ENCODE measurements around the gene ITM2B.
"Not testable (repeated sequence)": the region's sequence is repeated elsewhere in the genome, so short reads cannot be mapped to it uniquely, and the experiment has no call there.

ITM2B gene

GRCh38 chr13:48224701-48225100 lies 8.3 kb upstream of the ITM2B start:
- no peak for DNase-seq (ENCODE audit: low read depth)

- no peak for DNase-seq (ENCODE audit: low read depth)
These were observed 2.5 kb upstream of the ITM2B start for GRCh38 chr13:48230541-48230940.

GRCh38 chr13:48231080-48231479 lies 1.9 kb upstream of the ITM2B start:
- DNase-seq (ENCODE audit: low read depth), result no peak

DNA sequence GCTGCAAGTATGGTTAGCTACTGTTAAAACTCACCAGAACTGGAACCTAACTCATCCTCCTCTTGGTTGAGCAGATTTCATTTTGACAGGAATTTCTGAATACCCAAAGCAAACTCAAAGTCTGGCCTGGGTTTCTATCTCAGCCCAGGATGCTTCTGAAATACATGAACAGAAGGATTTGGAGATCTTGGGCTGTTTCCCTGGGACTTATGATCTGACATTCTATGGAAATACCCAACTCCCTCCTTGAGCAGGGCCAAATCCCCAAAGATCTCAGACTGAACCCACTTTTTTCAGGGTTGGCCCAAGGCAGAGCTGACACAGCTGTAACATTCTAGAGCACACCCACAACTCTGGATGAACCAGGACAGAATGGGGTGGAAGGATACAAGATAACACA lies 1.1 kb upstream of the ITM2B start:
- no peak for DNase-seq (ENCODE audit: low read depth)

GRCh38 chr13:48232420-48233045 lies 473 bp upstream of the ITM2B start:
- DNase-seq (ENCODE audit: low read depth), result no peak

DNA sequence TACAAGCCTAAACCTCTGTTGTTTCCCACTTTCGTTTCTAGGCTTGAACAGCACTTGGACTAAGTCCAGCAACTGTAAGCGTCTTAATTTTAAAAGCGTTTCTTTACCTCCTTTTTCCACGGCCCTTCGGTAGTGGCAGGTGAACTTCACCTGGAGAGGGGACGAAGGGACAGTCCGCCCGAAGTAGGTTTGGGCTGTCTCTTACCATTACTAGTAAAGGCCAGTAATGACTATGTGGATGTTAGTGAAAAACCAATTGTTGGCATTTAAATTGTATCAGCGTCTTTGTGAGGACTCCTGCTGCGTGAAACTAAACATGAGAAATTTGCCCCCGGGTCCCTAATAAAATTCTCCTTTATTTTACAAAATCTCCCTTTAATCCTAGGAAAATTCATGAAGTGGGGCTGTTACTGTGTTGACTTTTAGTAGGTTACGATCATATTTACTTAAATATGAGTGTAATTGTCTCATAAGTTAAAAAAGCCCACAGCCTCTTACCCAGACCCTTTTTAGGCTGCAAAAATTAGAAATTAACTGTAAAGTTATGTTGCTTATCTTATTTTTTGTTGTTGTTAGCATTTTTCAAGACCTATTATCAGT lies 983 bp downstream of the ITM2B start:
- DNase-seq (ENCODE audit: low read depth), result no peak

GRCh38 chr13:48234566-48235340 lies 1.7 kb downstream of the ITM2B start:
- DNase-seq (ENCODE audit: low read depth), result no peak

GRCh38 chr13:48235341-48236135 lies 2.5 kb downstream of the ITM2B start:
- no peak for DNase-seq (ENCODE audit: low read depth)

- DNase-seq (ENCODE audit: low read depth), result no peak
These were observed 3.7 kb downstream of the ITM2B start for GRCh38 chr13:48236528-48237353.

DNA sequence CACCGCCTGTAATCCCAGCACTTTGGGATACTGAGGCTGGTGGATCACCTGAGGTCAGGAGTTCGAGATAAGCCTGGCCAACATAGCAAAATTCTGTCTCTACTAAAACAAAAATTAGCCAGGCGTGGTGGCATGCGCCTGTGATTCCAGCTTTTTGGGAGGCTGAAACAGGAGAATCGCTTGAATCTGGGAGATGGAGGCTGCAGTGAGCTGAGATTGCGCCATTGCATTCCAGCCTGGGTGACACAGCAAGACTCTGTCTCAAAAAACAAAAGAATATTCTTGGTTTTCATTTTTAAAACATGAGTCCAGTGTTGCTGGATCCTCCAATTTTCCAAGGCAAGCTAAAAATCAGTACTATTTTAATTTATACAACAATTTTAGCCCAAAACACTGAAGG lies 6.4 kb downstream of the ITM2B start:
- DNase-seq (ENCODE audit: low read depth), result not testable (repeated sequence)

DNA sequence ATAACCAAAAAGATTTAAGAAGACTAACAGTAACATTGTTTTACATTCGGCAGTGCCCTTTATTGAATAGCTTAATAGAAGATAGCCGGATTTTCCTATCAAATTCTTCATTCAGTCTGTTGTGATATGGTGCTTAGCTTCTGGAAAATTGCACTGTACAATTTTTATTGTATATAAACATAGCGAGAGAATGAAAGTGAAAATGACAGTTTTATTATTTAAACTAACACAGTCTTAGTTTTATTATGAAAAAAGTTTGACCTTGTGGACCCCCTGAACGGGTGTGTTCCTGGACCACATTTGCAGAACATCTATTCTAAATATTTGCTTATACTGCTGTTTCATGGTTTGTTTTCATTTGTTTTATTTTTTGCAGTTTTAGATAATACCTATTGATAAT lies 8.6 kb downstream of the ITM2B start:
- DNase-seq (ENCODE audit: low read depth), result no peak

- DNase-seq (ENCODE audit: low read depth), result no peak
These were observed 9.7 kb downstream of the ITM2B start for GRCh38 chr13:48242677-48243076.

GRCh38 chr13:48244159-48244558 lies 11.2 kb downstream of the ITM2B start:
- no peak for DNase-seq (ENCODE audit: low read depth)

DNA sequence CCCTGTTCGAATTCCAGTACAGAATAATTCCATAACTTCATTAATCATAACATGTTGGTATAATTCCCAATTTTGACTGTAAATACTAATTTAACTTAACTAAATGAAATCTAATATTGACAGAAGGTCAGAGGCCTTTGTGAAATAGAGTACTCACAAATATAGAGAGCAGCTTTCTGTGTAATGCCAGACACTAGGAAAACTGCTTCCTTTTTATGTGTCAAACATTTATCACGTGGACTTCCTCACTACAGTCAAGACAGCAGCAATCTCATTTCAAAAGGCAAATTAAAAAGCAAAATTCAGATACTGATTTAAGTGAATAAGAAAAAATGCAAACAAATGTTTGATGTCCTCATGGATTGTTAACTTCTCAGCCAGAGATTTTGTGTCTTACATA lies 13.1 kb downstream of the ITM2B start:
- DNase-seq (ENCODE audit: low read depth), result no peak

GRCh38 chr13:48249018-48249417 lies 16.0 kb downstream of the ITM2B start:
- no peak for DNase-seq (ENCODE audit: low read depth)

- no peak for DNase-seq (ENCODE audit: low read depth)
These were observed 18.6 kb downstream of the ITM2B start for GRCh38 chr13:48251611-48252081.

DNA sequence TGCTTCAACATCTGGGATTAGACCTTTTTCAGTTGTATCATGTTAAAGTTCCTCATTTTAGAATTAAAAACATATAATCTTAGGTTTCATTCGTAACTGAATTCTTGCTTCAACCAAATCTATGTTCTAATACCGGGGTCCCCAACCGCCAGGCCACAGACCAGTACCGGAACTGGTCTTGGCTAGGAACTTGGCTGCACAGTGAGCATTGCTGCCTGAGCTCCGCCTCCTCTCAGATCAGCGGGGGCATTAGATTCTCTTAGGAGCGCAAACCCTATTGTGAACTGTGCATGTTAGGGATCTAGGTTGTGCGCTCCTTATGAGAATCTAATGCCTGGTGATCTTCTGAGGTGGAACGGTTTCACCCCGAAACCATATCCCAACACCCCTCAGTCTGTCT lies 19.2 kb downstream of the ITM2B start:
- DNase-seq (ENCODE audit: low read depth), result no peak

- DNase-seq (ENCODE audit: low read depth), result no peak
These were observed 20.8 kb downstream of the ITM2B start for GRCh38 chr13:48253849-48254248.

- no peak for DNase-seq (ENCODE audit: low read depth)
These were observed 22.1 kb downstream of the ITM2B start for GRCh38 chr13:48255090-48255489.

- no peak for DNase-seq (ENCODE audit: low read depth)
These were observed 22.9 kb downstream of the ITM2B start for GRCh38 chr13:48255954-48256353.

DNA sequence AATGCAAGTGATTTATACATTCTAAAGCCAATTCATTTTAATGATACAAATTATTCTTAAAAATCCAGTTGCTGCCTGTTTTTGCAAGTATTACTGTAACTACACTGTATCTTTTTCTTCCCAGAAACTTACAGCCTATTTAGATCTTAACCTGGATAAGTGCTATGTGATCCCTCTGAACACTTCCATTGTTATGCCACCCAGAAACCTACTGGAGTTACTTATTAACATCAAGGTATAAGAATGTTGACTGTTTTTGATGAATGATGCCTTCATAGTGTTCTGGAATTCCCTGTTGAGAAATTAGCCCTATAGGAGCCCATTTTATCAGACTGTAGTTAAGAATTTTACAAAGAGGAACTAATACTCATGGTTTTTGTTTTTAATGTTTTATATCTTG lies 25.0 kb downstream of the ITM2B start:
- DNase-seq (ENCODE audit: low read depth), result no peak

- no peak for DNase-seq (ENCODE audit: low read depth)
These were observed 25.4 kb downstream of the ITM2B start for GRCh38 chr13:48258430-48258829.

All from HS-5 (cell line).